ENCODE data around the gene GATM.

The GATM gene, protein sequence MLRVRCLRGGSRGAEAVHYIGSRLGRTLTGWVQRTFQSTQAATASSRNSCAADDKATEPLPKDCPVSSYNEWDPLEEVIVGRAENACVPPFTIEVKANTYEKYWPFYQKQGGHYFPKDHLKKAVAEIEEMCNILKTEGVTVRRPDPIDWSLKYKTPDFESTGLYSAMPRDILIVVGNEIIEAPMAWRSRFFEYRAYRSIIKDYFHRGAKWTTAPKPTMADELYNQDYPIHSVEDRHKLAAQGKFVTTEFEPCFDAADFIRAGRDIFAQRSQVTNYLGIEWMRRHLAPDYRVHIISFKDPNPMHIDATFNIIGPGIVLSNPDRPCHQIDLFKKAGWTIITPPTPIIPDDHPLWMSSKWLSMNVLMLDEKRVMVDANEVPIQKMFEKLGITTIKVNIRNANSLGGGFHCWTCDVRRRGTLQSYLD

DNA sequence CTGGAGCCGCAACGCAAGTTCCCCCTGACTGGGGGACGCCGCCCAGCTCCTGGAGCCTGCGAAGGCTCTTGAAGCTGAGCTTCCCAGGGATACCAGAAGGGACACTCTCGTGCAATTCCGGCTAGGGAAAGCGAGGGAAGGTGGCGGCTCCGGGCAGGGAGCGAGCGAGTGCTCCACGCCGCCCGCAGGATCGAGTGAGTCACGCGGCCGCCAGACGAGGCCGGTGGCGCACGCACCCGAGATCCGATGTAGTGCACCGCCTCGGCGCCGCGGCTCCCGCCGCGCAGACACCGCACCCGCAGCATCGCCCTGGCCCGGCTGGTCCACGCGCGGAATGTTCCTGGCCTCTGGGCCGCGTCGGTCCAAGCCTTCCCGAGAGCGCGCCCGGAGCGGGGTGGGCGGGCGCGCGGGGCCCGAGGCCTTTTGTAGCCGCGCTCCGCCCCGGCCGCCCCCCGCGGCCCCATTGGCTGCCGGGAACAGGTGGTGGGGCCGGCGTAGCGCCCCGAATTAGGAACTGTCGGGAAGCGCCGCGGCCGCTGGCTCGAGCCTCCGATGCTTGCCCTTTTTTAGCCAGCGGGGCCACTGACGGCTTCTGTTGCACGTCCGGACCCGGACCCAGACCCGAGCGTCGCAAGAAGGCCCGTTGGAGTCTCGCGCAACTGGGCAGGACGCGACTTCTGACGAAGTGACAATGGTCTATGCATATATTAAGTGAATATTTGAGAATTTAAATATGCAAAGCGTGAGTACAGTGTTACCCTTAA, at the start of gene GATM:
Gene GATM, minus strand, starts transcription at position 396 of the 764 bp plus-strand sequence. Its CDS starts 91 bp downstream, at position 305.
- no peaks in the 10 kb centered on the region for H3K36me3 ChIP-seq
- no peak within 1 kb of the TSS for H3K27ac ChIP-seq
- peaks cover 91% of the 10 kb centered on the region for H3K27me3 ChIP-seq
- H3K9me3 ChIP-seq: no peaks in the 10 kb centered on the region
- H3K4me1 ChIP-seq (ENCODE audit: control insufficient read depth in 1 of 2, insufficient read depth in 1 of 2, low read depth in 1 of 2, low read length in 1 of 2): peaks cover 10 to 15% of the 10 kb centered on the region in 2 experiments
- H3K4me3 ChIP-seq (ENCODE audit: low read depth in 1 of 2, low read length in 1 of 2): peak within 1 kb of the TSS; percentile 32 to 49
- TF ChIP-seq, protein P1, sequence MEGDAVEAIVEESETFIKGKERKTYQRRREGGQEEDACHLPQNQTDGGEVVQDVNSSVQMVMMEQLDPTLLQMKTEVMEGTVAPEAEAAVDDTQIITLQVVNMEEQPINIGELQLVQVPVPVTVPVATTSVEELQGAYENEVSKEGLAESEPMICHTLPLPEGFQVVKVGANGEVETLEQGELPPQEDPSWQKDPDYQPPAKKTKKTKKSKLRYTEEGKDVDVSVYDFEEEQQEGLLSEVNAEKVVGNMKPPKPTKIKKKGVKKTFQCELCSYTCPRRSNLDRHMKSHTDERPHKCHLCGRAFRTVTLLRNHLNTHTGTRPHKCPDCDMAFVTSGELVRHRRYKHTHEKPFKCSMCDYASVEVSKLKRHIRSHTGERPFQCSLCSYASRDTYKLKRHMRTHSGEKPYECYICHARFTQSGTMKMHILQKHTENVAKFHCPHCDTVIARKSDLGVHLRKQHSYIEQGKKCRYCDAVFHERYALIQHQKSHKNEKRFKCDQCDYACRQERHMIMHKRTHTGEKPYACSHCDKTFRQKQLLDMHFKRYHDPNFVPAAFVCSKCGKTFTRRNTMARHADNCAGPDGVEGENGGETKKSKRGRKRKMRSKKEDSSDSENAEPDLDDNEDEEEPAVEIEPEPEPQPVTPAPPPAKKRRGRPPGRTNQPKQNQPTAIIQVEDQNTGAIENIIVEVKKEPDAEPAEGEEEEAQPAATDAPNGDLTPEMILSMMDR (IDR thresholded peaks at IDR 0.05): no peak

DNA sequence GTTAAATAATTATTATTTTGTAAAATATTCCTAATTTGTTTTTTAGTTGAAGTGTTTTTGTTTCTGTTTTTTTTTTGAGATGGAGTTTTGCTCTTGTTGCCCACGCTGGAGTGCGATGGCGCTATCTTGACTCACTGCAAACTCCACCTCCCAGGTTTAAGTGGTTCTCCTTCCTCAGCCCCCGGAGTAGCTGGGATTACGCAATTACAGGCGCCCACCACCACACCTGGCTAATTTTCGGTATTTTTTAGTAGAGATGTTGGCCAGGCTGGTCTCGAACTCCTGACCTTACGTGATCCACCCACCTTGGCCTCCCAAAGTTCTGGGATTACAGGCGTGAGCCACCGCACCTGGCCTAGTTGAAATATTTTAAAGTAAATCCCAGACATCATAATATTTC, 48.7 kb upstream of the GATM start:
- H3K4me1 ChIP-seq (ENCODE audit: control insufficient read depth in 1 of 2, insufficient read depth in 1 of 2, low read depth in 1 of 2, low read length in 1 of 2): peaks cover 7 to 10% of the 10 kb centered on the region in 2 experiments
- H3K27ac ChIP-seq: no peak overlapping the region
- TF ChIP-seq, protein P1 (IDR thresholded peaks at IDR 0.05): no peak
- H3K36me3 ChIP-seq: peaks cover 11% of the 10 kb centered on the region
- no peak overlapping the region for H3K4me3 ChIP-seq (ENCODE audit: low read depth in 1 of 2, low read length in 1 of 2)
- H3K27me3 ChIP-seq: peaks cover 22% of the 10 kb centered on the region
- H3K9me3 ChIP-seq: no peaks in the 10 kb centered on the region

DNA sequence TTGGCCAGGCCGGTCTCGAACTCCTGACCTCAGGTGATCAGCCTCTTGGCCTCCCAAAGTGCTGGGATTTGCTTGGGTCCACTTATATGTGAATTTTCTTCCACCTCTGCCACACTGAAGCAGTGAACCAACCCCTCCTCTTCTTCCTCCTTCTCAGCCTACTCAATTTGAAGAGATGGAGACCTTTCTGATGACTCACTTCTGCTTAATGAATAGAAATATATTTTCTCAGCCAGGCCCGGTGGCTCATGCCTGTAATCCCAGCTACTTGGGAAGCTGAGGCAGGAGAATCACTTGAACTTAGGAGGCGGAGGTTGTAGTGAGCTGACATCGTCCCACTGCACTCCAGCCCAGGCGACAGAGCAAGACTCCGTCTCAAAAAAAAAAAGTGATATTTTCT, 46.8 kb upstream of the GATM start:
- TF ChIP-seq, protein P1 (IDR thresholded peaks at IDR 0.05): no peak
- Histone ChIP-seq H3K27ac (no peak overlapping the region), H3K9me3 (no peaks in the 10 kb centered on the region), H3K27me3 (peaks cover 3% of the 10 kb centered on the region), H3K4me3 (ENCODE audit: low read depth in 1 of 2, low read length in 1 of 2) (no peak overlapping the region), H3K36me3 (peaks cover 31% of the 10 kb centered on the region), H3K4me1 (ENCODE audit: control insufficient read depth in 1 of 2, insufficient read depth in 1 of 2, low read depth in 1 of 2, low read length in 1 of 2) (peaks cover 1 to 3% of the 10 kb centered on the region in 2 experiments)

DNA sequence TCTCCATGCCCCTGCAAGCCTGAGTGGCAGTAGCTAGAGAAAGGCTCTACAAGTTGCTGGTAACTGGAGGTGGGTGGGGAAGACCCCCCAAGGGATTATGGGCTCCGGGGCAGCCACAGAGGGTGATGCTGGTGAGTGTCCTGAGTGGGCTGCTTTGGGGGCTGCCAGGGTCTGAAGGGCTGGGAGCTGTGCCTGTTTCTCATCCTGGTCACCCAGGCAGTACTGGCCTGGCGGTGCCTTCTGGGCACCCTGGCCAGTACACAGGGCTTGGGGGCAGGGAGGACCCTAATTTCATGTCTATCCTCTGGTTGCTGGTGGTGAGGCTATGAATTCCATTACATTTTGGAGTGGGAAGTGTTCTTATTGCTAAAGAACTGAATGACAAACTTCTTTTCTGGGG, 46.1 kb upstream of the GATM start:
- Histone ChIP-seq H3K36me3 (peaks cover 38% of the 10 kb centered on the region), H3K4me1 (ENCODE audit: control insufficient read depth in 1 of 2, insufficient read depth in 1 of 2, low read depth in 1 of 2, low read length in 1 of 2) (no peaks in the 10 kb centered on the region), H3K4me3 (ENCODE audit: low read depth in 1 of 2, low read length in 1 of 2) (no peak overlapping the region), H3K27ac (no peak overlapping the region), H3K27me3 (no peaks in the 10 kb centered on the region), H3K9me3 (no peaks in the 10 kb centered on the region)
- TF ChIP-seq, protein P1 (IDR thresholded peaks at IDR 0.05): no peak

DNA sequence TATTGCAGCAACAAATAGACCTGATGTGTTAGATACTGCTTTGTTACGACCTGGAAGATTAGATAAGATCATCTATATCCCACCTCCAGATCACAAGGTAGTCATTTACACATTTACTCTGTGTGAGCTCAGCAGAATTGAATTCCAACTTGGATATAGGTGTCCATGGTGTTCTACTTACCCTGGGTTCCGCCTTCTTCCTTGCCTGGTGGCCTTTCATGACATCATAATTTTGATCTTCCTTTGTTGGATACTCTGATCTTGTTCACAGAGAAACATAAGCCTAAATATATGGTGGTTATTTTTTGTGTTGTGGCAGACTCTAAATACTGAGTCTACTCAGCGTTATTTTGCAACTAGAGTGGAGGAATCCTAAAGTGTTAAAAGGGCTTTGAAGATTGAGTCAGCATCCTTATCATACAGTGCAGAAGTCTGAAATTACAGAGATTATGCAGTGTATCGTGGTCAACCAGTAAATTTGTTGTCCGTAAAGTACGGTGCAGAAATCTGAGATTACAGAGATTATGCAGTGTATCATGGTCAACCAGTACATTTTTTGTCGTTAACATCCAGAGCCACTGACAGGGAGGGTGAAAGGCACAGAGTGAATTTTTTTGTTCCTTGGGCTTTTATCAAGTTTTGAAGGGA, 39.1 kb upstream of the GATM start:
- Histone ChIP-seq H3K27ac (no peak overlapping the region), H3K4me1 (ENCODE audit: control insufficient read depth in 1 of 2, insufficient read depth in 1 of 2, low read depth in 1 of 2, low read length in 1 of 2) (no peaks in the 10 kb centered on the region), H3K4me3 (ENCODE audit: low read depth in 1 of 2, low read length in 1 of 2) (no peak overlapping the region), H3K9me3 (no peaks in the 10 kb centered on the region), H3K27me3 (no peaks in the 10 kb centered on the region), H3K36me3 (peaks cover 100% of the 10 kb centered on the region)
- TF ChIP-seq, protein P1 (IDR thresholded peaks at IDR 0.05): no peak

Measured in neutrophil (primary cell).